ENCODE data around the gene AKAP12. TPM values are rescaled to one million over a fixed set of nuclear protein-coding genes. Genes with fewer than 3 reads are reported as not detected.

AKAP12 gene
- polyA plus RNA-seq, 1 donor (not counting 4 experiments of a cell fraction or from before 2014, with no cell fraction given), result 0.56 TPM

DNA sequence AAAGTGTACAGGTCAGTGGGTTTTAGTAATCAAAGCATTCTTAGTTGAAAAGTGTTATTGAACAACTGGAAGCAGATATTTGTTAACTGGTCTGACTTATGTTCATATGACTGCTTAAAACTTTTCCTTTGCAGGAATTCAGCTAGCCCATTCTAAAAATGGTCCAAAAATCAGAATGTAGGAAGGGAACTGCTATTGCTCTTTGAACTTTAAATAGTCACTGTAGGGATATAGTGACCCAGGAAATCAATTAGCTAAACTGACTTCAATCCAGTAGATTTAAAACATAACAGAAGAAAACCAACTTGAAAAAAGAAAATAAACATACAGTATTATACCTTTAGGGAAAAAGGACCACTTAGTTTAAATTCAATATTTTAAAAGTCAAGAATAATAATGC lies 25.5 kb downstream of the AKAP12 start:
- Histone ChIP-seq H3K27me3 (ENCODE audit: control insufficient read depth, extremely low read depth, insufficient read depth, low read length) (no peaks in the 10 kb centered on the region), H3K4me2 (ENCODE audit: control insufficient read depth, extremely low read depth, insufficient read depth, low read depth, low read length) (no peak overlapping the region), H3K36me3 (ENCODE audit: control insufficient read depth in 2 of 2, extremely low read depth in 1 of 2, insufficient read depth in 2 of 2, low read length in 2 of 2) (no peaks in the 10 kb centered on the region), H2AFZ (ENCODE audit: control insufficient read depth, low read length) (no peak overlapping the region), H3K79me2 (ENCODE audit: control insufficient read depth, insufficient read depth, low read length) (no peaks in the 10 kb centered on the region), H4K20me1 (ENCODE audit: control insufficient read depth, extremely low read depth, insufficient read depth, low read length) (no peaks in the 10 kb centered on the region), H3K4me1 (ENCODE audit: control insufficient read depth, extremely low read depth, insufficient read depth, low read length) (no peaks in the 10 kb centered on the region), H3K27ac (ENCODE audit: control insufficient read depth, insufficient read depth, low read length) (no peak overlapping the region), H3K4me3 (ENCODE audit: control insufficient read depth in 2 of 3, extremely low read depth in 1 of 3, insufficient read depth in 2 of 3, low read depth in 1 of 3, low read length in 3 of 3) (no peak overlapping the region), H3K9ac (ENCODE audit: control insufficient read depth, extremely low read depth, insufficient read depth, low read length) (no peak overlapping the region), H3K9me3 (ENCODE audit: control insufficient read depth, low read depth, low read length) (no peaks in the 10 kb centered on the region), H3K9me1 (ENCODE audit: control insufficient read depth, extremely low read depth, insufficient read depth, low read length) (no peaks in the 10 kb centered on the region)
- dilution Hi-C loops (cut with MboI; ENCODE audit: extremely low pct_ligation_motif_present, low sequenced_read_pairs), result no loop called here
- DNase-seq (ENCODE audit: low read depth, low spot score) (no peak), FAIRE-seq (no peak)
- TF ChIP-seq, protein P1, sequence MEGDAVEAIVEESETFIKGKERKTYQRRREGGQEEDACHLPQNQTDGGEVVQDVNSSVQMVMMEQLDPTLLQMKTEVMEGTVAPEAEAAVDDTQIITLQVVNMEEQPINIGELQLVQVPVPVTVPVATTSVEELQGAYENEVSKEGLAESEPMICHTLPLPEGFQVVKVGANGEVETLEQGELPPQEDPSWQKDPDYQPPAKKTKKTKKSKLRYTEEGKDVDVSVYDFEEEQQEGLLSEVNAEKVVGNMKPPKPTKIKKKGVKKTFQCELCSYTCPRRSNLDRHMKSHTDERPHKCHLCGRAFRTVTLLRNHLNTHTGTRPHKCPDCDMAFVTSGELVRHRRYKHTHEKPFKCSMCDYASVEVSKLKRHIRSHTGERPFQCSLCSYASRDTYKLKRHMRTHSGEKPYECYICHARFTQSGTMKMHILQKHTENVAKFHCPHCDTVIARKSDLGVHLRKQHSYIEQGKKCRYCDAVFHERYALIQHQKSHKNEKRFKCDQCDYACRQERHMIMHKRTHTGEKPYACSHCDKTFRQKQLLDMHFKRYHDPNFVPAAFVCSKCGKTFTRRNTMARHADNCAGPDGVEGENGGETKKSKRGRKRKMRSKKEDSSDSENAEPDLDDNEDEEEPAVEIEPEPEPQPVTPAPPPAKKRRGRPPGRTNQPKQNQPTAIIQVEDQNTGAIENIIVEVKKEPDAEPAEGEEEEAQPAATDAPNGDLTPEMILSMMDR (optimal IDR thresholded peaks at IDR 0.05 in 1 of 3, IDR thresholded peaks at IDR 0.05 in 1 of 3, conservative IDR thresholded peaks at IDR 0.05 in 1 of 3; ENCODE audit: extremely low read depth in 1 of 3, insufficient read depth in 2 of 3, low read length in 3 of 3), result no peak
- no peak for TF ChIP-seq EZH2 (IDR thresholded peaks at IDR 0.05; ENCODE audit: low read length)

DNA sequence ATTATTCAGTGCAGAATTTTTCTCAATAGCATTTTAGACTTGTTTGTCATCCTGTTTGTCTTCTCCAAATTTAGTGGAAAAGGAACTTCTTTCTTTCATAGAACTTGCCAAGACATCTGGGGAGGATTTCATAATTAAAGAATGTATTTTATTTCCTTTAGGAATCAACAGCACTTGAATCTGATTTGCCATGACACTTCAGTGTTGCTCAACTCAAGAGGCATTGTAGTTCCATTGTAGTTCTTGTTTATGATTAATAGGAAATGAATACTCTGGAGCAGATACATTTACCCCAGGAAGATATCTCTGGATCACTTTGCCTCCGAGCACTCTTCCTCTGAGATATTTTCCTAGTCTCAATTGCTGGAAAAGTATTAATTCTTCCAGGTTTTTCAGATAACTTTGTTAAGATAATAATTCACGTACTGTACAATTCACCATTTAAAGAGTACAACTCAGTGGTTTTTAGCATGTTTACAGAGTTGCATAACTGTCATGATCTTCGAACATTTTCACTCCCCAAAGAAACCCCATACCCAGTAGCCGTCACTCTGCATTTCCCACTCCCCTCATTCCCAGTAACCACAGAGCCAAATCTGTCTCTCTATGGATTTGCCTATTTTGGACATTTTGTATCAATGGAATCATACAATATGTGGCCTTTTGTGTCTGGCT lies 29.7 kb downstream of the AKAP12 start:
- Histone ChIP-seq H3K27ac (ENCODE audit: control insufficient read depth, insufficient read depth, low read length) (no peak overlapping the region), H3K9ac (ENCODE audit: control insufficient read depth, extremely low read depth, insufficient read depth, low read length) (no peak overlapping the region), H3K4me1 (ENCODE audit: control insufficient read depth, extremely low read depth, insufficient read depth, low read length) (no peaks in the 10 kb centered on the region), H3K27me3 (ENCODE audit: control insufficient read depth, extremely low read depth, insufficient read depth, low read length) (no peaks in the 10 kb centered on the region), H3K4me3 (ENCODE audit: control insufficient read depth in 2 of 3, extremely low read depth in 1 of 3, insufficient read depth in 2 of 3, low read depth in 1 of 3, low read length in 3 of 3) (no peak overlapping the region), H3K79me2 (ENCODE audit: control insufficient read depth, insufficient read depth, low read length) (no peaks in the 10 kb centered on the region), H2AFZ (ENCODE audit: control insufficient read depth, low read length) (no peak overlapping the region), H3K9me3 (ENCODE audit: control insufficient read depth, low read depth, low read length) (no peaks in the 10 kb centered on the region), H3K4me2 (ENCODE audit: control insufficient read depth, extremely low read depth, insufficient read depth, low read depth, low read length) (no peak overlapping the region), H3K36me3 (ENCODE audit: control insufficient read depth in 2 of 2, extremely low read depth in 1 of 2, insufficient read depth in 2 of 2, low read length in 2 of 2) (no peaks in the 10 kb centered on the region), H3K9me1 (ENCODE audit: control insufficient read depth, extremely low read depth, insufficient read depth, low read length) (no peaks in the 10 kb centered on the region), H4K20me1 (ENCODE audit: control insufficient read depth, extremely low read depth, insufficient read depth, low read length) (no peaks in the 10 kb centered on the region)
- dilution Hi-C loops (cut with MboI; ENCODE audit: extremely low pct_ligation_motif_present, low sequenced_read_pairs), result no loop called here
- no peak for TF ChIP-seq EZH2 (IDR thresholded peaks at IDR 0.05; ENCODE audit: low read length)
- TF ChIP-seq, protein P1 (optimal IDR thresholded peaks at IDR 0.05 in 1 of 3, IDR thresholded peaks at IDR 0.05 in 1 of 3, conservative IDR thresholded peaks at IDR 0.05 in 1 of 3; ENCODE audit: extremely low read depth in 1 of 3, insufficient read depth in 2 of 3, low read length in 3 of 3), result no peak
- DNase-seq (ENCODE audit: low read depth, low spot score) (no peak), FAIRE-seq (no peak)
